HG02840 (cell line): Measurements from ENCODE around the gene DPYSL4.

Source experiments
- ATAC-seq: cut with Tn5 transposase; IDR thresholded peaks from one replicate; pipeline ENCODE4 v1.9.1; 2021; ENCODE audit warnings: mild to moderate bottlenecking, moderate library complexity, moderate number of reproducible peaks; ENCODE audit not compliant: unreplicated experiment, low FRiP score

Gene DPYSL4

GRCh38 chr10:132223156-132223590, 36.4 kb downstream of the DPYSL4 start:
- ATAC-seq, result peak; percentile 70

GRCh38 chr10:132223611-132224342, 37.0 kb downstream of the DPYSL4 start:
- ATAC-seq, result no peak

- ATAC-seq, result no peak
Observed at GRCh38 chr10:132224343-132225072, 37.8 kb downstream of the DPYSL4 start.

DNA sequence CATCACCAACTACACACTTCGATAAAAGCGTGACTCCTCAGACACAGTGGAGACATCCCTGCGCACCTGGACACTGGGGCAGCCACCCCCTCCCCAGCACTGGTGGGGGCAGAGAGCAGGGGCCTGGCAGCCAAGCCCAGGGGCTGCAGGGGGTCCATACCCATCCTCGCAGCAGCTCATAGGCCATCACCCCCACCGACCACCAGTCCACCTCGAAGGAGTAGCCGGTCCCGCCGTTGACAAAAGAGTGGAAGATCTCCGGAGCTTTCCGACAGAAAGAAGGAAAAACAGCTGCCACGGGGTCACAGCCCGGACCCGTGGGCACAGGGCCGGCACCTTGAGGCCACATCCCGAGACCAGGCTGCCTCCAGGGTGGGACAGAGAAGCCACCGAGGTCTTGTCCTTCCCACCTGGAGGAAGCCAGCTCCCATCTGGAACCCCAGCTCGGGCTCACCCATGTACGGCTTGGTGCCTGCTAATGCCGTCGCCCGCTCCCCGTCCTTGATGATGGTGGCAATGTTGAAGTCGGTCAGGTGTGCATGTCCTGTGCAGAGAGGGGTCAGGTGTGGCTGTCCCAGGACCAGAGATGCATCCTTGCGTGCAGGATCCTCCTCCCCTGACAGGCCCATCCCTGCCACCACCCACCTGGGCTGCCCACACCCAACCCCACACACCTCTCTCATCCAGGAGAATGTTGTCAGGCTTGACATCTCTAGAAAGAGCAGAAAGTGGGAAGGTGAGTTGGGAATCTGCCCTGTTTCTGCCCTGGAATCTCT, 38.5 kb downstream of the DPYSL4 start:
- no peak for ATAC-seq

DNA sequence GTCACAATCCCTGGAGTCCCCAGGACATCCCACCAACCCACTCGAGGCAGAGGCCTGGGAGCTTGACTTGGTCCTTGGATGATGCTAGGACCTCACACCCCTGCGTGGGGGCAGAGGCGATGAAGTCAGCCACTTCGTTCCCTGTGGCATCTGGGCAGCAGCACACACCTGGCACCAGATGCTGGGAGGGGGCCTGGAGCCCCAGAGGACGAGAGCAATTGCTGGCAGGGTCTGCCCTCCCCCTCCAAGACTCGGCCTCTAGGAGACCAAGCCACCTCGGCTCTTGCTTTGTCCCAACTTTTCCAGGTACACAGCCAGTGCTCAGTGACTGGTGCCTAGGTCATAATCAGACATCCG, 39.1 kb downstream of the DPYSL4 start:
- ATAC-seq, result no peak

DNA sequence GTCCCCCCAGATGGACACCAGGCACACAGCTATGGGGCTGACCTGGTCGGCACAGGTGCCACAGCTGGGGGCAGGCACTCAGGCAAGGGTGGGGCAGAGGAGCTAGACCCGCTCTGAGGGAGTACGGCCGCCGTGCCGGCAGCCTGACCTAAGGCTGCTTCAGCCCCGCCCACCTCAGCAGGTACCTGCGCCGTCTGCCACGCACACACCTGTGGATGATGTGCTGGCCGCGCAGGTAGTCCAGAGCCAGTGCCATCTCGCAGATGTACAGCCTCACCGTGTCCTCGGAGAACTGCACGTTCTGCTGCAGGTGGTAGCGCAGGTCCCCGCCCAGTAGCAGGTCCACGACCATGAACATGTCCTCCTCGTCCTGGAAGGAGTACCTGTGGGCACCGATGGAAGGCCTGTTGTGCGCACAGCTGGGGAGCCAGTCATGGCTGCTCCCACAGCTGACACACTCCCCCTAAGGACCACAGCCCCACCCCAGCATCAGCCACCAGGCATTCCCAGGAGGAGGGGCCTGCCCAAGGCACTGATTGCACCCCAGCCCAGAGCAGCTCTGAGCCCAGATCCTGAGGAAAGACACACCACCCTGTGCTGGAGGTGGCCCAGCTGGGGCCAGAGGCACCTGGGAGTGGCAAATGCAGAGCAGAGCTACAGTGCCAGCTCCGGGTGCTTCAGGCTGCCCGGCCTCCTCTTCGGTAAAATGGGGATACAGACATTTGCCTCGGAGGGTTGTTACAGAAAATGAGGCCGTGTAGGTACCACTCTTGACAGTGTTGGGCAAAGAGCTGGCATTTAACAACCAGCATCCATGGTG, 40.0 kb downstream of the DPYSL4 start:
- no peak for ATAC-seq

GRCh38 chr10:132227851-132228390, 41.2 kb downstream of the DPYSL4 start:
- ATAC-seq, result no peak

GRCh38 chr10:132228616-132229015, 41.9 kb downstream of the DPYSL4 start:
- ATAC-seq, result no peak

DNA sequence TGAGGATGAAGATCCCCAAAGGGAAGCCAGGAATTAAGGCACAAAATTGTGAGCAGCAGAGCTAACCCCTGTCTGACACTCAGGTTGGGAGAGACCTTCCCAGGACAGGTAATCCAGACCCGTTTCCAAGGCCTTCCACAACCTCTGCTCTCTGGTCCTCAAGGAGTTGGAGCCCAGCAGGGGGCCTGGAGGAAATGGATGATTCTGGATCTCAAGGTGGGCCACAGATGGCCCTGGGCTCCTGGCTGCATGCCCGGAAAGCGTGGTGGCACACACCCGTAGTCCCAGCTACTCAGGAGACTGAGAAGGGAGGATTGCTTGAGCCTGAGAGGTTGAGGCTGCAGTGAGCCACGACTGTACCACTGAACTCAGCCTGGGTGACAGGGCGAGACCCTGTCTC, 42.3 kb downstream of the DPYSL4 start:
- ATAC-seq, result no peak

GRCh38 chr10:132229834-132230556, 43.2 kb downstream of the DPYSL4 start:
- ATAC-seq, result peak; percentile 51

GRCh38 chr10:132230557-132231210, 43.9 kb downstream of the DPYSL4 start:
- no peak for ATAC-seq

DNA sequence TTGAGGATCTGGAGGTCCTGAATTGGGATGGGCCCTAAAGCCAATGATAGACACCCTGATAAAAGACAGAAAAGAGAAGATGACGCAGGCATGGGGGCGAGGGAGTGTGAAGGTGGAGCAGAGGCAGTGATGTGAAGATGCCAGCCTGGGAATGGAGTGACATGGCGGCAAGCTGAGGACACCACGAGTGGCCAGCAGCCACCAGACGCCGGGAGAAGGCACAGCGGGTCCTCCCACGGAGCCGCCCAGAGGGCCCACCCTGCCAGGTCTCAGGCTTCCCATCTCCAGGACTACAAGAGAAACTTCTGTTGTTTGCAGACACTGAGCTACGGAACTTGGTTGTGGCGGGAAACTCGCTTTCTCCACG, 44.9 kb downstream of the DPYSL4 start:
- no peak for ATAC-seq

DNA sequence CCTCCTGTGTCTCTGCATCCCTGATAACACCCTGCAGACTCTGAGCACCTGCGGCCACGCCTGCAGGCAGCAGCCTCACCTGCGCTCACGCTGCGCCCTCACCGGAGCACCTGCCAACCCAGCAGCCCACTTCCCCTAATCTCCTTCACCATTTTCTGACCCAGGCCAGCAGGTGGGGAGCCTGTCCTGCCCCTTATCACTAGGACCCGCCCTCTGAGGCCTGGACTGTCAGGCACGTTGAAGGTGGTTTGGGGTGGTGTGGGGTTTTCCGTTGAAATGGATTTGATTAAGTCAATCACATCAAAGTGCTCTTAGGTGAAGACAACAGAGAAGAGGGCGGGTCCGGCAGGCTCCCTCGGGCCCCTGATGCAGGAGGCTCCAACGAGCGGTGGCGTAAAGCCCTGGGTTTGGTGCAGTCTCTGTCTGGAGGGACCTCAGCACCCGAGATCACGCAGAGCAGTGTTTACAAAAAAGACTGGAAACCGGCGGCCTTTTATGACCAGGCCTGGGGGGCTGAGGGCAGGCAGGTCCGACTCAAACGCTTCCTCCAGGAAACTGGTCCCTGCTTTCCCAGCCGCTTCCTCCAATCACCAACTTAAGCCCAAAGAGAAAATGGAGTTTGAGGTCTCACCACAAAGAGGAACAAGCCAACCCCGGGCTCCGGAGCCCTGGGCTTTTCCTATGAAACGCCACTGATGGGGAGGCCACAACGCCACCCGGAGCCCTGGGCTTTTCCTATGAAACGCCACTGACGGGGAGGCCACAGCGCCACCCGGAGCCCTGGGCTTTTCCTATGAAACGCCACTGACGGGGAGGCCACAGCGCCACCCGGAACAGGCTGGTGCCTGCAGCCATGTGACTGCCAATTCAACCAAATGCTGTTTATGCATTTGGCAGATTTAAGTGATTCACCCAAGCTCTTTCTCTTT, 45.5 kb downstream of the DPYSL4 start:
- no peak for ATAC-seq

GRCh38 chr10:132232981-132233380, 46.2 kb downstream of the DPYSL4 start:
- ATAC-seq, result no peak

GRCh38 chr10:132233501-132234085, 46.8 kb downstream of the DPYSL4 start:
- no peak for ATAC-seq

- ATAC-seq, result no peak
Observed at GRCh38 chr10:132234860-132235259, 48.1 kb downstream of the DPYSL4 start.

GRCh38 chr10:132236161-132236560, 49.4 kb downstream of the DPYSL4 start:
- ATAC-seq, result no peak

DNA sequence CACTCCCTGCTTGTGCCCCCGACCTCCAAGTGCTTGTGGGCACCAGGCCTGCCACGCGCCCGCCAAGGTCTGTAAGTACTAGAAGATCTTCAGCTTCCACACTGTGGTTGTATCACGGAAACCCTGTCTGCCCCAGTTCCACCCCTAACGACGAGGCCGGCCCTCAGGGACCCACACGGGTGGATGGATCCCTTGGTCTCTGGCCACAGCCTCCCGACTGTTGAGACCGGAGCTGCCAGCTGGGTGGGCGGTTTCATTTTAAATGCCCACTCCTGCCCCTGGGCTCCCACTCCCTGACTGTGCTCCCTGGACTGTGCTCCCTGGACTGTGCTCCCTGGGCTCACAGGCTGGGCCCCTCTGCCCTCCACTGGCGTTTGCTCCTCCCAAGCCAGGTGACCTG, 50.1 kb downstream of the DPYSL4 start:
- no peak for ATAC-seq
